IMR-90 (cell line): ENCODE measurements around the gene CTAGE9.

Experiments used
- CEBPB ChIP-seq: IDR thresholded peaks from 2 replicates; pipeline ENCODE4 v1.6.1; 2012; ENCODE audit warnings: low read depth, low read length, improper control_type of control experiment
- CHD1 ChIP-seq: IDR thresholded peaks from 2 replicates; pipeline ENCODE4 v1.6.1; 2012; ENCODE audit warnings: low read depth, low read length, improper control_type of control experiment
- MAFK ChIP-seq: IDR thresholded peaks from 2 replicates; pipeline ENCODE4 v1.6.1; 2012; ENCODE audit warnings: low read depth, low read length, improper control_type of control experiment
- MXI1 ChIP-seq: IDR thresholded peaks from 2 replicates; pipeline ENCODE4 v1.6.1; 2012; ENCODE audit warnings: low read depth, mild to moderate bottlenecking, low read length, moderate library complexity, borderline replicate concordance
- NFE2L2 ChIP-seq: fragments of 150-350 bp; IDR thresholded peaks from 2 replicates; pipeline ENCODE4 v1.6.1; 2016; ENCODE audit warnings: low read depth, mild to moderate bottlenecking, low read length
- POLR2A ChIP-seq: IDR thresholded peaks from 2 replicates; pipeline ENCODE4 v1.6.1; 2012; ENCODE audit warnings: mild to moderate bottlenecking, low read depth, low read length
- RAD21 ChIP-seq: IDR thresholded peaks from 2 replicates; pipeline ENCODE4 v1.6.1; 2012; ENCODE audit warnings: low read length, improper control_type of control experiment
- RFX5 ChIP-seq: IDR thresholded peaks from 2 replicates; pipeline ENCODE4 v1.8.0; 2012; ENCODE audit warnings: low read depth, mild to moderate bottlenecking, low read length, moderate library complexity
- SMC3 ChIP-seq: fragments of 150-350 bp; IDR thresholded peaks from 2 replicates; pipeline ENCODE4 v1.6.1; 2016; ENCODE audit warnings: low read depth, mild to moderate bottlenecking, antibody characterized with exemption, low read length, moderate library complexity
- TF ChIP-seq, protein P1 (sequence below): conservative IDR thresholded peaks from 2 replicates; pipeline ENCODE4 v1.5.1; 2012; ENCODE audit warnings: mild to moderate bottlenecking, low read depth, low read length, improper control_type of control experiment
- TF ChIP-seq, protein P2 (sequence below): fragments of 150-350 bp; IDR thresholded peaks from 2 replicates; pipeline ENCODE4 v1.6.1; 2016; ENCODE audit warnings: low read depth, mild to moderate bottlenecking, low read length, moderate library complexity, borderline replicate concordance

DNA sequence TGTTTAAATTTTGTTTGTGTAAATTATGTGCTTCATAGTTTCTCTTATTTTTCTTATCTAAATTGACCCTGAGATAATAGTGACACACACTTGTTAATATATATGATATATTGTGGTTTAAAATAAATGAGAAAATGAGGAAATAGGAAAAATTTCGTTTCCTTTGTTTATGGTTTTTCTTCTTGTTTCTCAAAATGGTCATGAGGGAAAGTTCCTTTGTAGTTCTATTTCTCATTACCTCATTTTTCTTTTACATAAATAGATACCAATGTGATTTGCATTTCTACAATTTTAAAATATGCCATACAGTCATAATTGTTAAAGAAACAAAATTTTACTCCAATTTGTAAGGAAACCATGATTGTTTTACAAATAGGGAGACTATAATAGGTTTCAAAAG is 18.8 kb downstream of the CTAGE9 start:
- TF ChIP-seq, protein P1, sequence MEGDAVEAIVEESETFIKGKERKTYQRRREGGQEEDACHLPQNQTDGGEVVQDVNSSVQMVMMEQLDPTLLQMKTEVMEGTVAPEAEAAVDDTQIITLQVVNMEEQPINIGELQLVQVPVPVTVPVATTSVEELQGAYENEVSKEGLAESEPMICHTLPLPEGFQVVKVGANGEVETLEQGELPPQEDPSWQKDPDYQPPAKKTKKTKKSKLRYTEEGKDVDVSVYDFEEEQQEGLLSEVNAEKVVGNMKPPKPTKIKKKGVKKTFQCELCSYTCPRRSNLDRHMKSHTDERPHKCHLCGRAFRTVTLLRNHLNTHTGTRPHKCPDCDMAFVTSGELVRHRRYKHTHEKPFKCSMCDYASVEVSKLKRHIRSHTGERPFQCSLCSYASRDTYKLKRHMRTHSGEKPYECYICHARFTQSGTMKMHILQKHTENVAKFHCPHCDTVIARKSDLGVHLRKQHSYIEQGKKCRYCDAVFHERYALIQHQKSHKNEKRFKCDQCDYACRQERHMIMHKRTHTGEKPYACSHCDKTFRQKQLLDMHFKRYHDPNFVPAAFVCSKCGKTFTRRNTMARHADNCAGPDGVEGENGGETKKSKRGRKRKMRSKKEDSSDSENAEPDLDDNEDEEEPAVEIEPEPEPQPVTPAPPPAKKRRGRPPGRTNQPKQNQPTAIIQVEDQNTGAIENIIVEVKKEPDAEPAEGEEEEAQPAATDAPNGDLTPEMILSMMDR, result no peak
- TF ChIP-seq MAFK (no peak), CHD1 (no peak), SMC3 (no peak), POLR2A (no peak), RAD21 (no peak), CEBPB (no peak), NFE2L2 (no peak), RFX5 (no peak), MXI1 (no peak)
- TF ChIP-seq, protein P2, sequence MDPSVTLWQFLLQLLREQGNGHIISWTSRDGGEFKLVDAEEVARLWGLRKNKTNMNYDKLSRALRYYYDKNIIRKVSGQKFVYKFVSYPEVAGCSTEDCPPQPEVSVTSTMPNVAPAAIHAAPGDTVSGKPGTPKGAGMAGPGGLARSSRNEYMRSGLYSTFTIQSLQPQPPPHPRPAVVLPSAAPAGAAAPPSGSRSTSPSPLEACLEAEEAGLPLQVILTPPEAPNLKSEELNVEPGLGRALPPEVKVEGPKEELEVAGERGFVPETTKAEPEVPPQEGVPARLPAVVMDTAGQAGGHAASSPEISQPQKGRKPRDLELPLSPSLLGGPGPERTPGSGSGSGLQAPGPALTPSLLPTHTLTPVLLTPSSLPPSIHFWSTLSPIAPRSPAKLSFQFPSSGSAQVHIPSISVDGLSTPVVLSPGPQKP, result no peak
